Lung (tissue), 12 donors: Measurements from ENCODE around the gene TXLNA. TPM values are rescaled to one million over a fixed set of nuclear protein-coding genes. Genes with fewer than 3 reads are reported as not detected.
A peak's percentile ranks its signal among the peaks of the same experiment; 100 is the strongest.

Experiments used
- ATAC-seq: fragments of 200-7000 bp; cut with Tn5 transposase; one replicate; pipeline ENCODE4 v1.9.1; 2020; ENCODE audit warnings: moderate number of reproducible peaks; ENCODE audit not compliant: insufficient read depth, low FRiP score
- DNase-seq, 3 donors: peaks; one replicate each; pipeline ENCODE4 v3.0.0-alpha.2; 2013 to 2017
- H3K27ac ChIP-seq, 2 donors: one replicate each; pipeline ENCODE4 v1.5.1; 2013; ENCODE audit warnings: mild to moderate bottlenecking in 2 of 2, moderate library complexity in 2 of 2, control low read depth in 1 of 2, inconsistent platforms in 1 of 2, low read depth in 1 of 2, low read length in 1 of 2
- H3K27me3 ChIP-seq, 3 donors: one replicate each; pipeline ENCODE4 v1.5.1; 2013; ENCODE audit warnings: low read length in 2 of 3; ENCODE audit not compliant: control insufficient read depth in 3 of 3, insufficient read depth in 3 of 3
- H3K36me3 ChIP-seq, 4 donors: one replicate each; pipeline ENCODE4 v1.5.1; 2013; ENCODE audit warnings: low read length in 4 of 4, mild to moderate bottlenecking in 1 of 4, moderate library complexity in 1 of 4; ENCODE audit not compliant: control insufficient read depth in 4 of 4, insufficient read depth in 4 of 4
- H3K4me1 ChIP-seq, 5 donors: one replicate each; pipeline ENCODE4 v1.5.1; 2013; ENCODE audit warnings: low read length in 5 of 5, mild to moderate bottlenecking in 2 of 5, moderate library complexity in 1 of 5; ENCODE audit not compliant: control insufficient read depth in 5 of 5, insufficient read depth in 5 of 5
- H3K4me3 ChIP-seq: one replicate; pipeline ENCODE4 v1.5.1; 2013; ENCODE audit warnings: mild to moderate bottlenecking, control low read depth, moderate library complexity
- H3K9ac ChIP-seq, 2 donors: one replicate each; pipeline ENCODE4 v1.5.1; 2013; ENCODE audit warnings: low read length in 2 of 2, control low read depth in 1 of 2; ENCODE audit not compliant: insufficient read depth in 1 of 2
- H3K9me3 ChIP-seq, 4 donors: one replicate each; pipeline ENCODE4 v1.5.1; 2013; ENCODE audit warnings: low read length in 3 of 4, mild to moderate bottlenecking in 1 of 4, moderate library complexity in 1 of 4; ENCODE audit not compliant: control insufficient read depth in 4 of 4, insufficient read depth in 3 of 4
- WGBS, 2 donors: extraction: QIAGEN DNeasy Blood & Tissue Kit; methylation state at CpG; one replicate each; pipeline ENCODE4 v1.1.7; 2013; 5-methylcytosine and 5-hydroxymethylcytosine counted together
- polyA plus RNA-seq, 2 donors: library from polyadenylated mRNA; stranded (reverse); fragments of 200-250 nt; gene quantifications; one replicate each; pipeline ENCODE4 v1.2.1, GENCODE V29; 2013
- total RNA-seq, 2 donors: library from RNA; depleted of rRNA in 1 of 2; stranded (reverse); fragments of >200 nt in 1 of 2; gene quantifications; one replicate each; pipeline ENCODE4 v1.2.1, GENCODE V29; 2014 to 2021
- TF ChIP-seq, protein P1 (sequence below): IDR thresholded peaks from 2 replicates; pipeline ENCODE4 v1.5.1; 2012; ENCODE audit warnings: mild to moderate bottlenecking; ENCODE audit errors: control extremely low read depth, extremely low read depth
- donor health status: control.
- donor health status: control.
- donor health status: Bipolar disorder and iron deficiency.
- donor health status: healthy.
- donor health status: DM: yes; HTN: yes; CAD: no.

TXLNA gene
- total and polyA plus RNA-seq, 4 donors = 22.2 to 55.6 (median 30.9) TPM

DNA sequence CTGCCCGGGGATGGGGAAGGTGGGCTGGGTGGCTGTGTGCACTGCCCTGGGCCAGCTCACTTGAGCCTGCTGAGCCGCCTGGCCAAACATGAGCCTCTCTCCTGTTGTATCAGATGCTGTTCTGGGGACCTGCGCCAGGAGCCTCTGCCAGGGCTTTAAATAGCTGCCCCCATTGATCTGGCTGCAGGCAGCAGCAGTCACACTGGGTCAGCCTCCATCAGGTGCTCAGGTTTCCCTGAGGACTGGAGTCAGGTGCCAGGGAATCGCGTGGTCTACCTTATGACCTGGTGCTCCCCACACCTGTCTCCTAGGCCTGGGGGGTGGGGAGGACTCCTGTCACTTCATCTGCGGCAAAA, 20.2 kb downstream of the TXLNA start:
- DNase-seq (peak in 1 of 3 donors; percentile 25), ATAC-seq (no peak)
- Histone ChIP-seq H3K9ac (peak overlapping the region in 1 of 2 donors; percentile 78), H3K9me3 (no peaks in the 10 kb centered on the region), H3K27me3 (no peaks in the 10 kb centered on the region), H3K4me3 (no peak overlapping the region), H3K36me3 (peaks cover 7 to 21% (median 14%) of the 10 kb centered on the region in 4 donors), H3K4me1 (peaks cover 5 to 20% (median 8%) of the 10 kb centered on the region in 5 donors), H3K27ac (peak overlapping the region in 1 of 2 donors; percentile 86)
- WGBS, 2 donors = 59 to 60% methylated on average over 6 of the region's 6 CpGs
- TF ChIP-seq, protein P1, sequence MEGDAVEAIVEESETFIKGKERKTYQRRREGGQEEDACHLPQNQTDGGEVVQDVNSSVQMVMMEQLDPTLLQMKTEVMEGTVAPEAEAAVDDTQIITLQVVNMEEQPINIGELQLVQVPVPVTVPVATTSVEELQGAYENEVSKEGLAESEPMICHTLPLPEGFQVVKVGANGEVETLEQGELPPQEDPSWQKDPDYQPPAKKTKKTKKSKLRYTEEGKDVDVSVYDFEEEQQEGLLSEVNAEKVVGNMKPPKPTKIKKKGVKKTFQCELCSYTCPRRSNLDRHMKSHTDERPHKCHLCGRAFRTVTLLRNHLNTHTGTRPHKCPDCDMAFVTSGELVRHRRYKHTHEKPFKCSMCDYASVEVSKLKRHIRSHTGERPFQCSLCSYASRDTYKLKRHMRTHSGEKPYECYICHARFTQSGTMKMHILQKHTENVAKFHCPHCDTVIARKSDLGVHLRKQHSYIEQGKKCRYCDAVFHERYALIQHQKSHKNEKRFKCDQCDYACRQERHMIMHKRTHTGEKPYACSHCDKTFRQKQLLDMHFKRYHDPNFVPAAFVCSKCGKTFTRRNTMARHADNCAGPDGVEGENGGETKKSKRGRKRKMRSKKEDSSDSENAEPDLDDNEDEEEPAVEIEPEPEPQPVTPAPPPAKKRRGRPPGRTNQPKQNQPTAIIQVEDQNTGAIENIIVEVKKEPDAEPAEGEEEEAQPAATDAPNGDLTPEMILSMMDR = no peak

DNA sequence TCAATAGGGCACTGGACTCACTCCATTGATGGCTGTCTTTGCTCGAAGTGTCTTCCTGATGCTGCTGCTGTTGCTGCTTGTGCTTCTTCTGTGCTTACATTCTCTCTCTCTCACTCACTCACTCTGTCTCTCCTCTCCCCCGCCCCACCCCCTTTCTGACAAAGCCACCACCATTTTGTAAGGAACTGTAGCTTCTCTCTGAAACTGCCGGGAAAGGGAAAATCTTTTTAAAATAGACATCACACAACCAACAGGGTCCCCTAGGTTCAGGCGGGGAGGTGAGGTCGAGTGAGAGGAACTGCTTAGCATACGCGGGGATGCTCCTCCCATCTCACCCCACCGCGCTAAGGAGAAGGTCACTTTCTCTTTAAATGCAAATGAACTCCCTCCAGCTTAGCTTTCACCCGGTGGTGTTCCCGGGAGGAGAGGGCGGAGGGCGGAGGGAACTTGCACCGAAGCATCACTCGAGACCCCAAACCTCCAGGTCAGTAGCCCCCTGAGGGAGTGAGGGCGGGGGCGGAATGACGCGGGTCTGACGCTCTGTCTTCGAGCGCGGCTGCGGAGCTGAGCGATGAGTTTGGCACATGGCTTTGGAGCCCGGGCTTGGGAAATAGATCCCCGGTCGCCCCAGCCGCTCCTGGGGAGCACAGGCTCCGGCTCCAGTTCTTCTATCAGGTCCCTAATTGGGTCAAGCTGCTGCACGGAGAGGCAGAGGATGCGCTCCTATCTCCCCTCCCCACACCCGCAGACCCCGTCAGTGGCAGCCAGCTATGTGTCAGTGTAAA, 20.9 kb downstream of the TXLNA start, which contains the start of gene CCDC28B:
CCDC28B (plus strand) TSS at position 370 of the 785 bp plus-strand sequence. CDS start 1,341 bp downstream, outside the sequence.
- DNase-seq (peak; percentile 82 to 85 (median 83)), ATAC-seq (peak; percentile 23)
- peak within 1 kb of the TSS; percentile 55 to 86 for H3K27ac ChIP-seq
- peaks cover 5 to 20% (median 11%) of the 10 kb centered on the region in 5 donors for H3K4me1 ChIP-seq
- no peaks in the 10 kb centered on the region for H3K27me3 ChIP-seq
- peak within 1 kb of the TSS; percentile 20 to 86 for H3K9ac ChIP-seq
- TF ChIP-seq, protein P1 = no peak
- peaks cover under 1 to 14% (median 10%) of the 10 kb centered on the region in 4 donors for H3K36me3 ChIP-seq
- 0 to 1% methylated on average over 34 of the region's 34 CpGs for WGBS, 2 donors
- peak within 1 kb of the TSS; percentile 19 for H3K4me3 ChIP-seq
- no peaks in the 10 kb centered on the region for H3K9me3 ChIP-seq

DNA sequence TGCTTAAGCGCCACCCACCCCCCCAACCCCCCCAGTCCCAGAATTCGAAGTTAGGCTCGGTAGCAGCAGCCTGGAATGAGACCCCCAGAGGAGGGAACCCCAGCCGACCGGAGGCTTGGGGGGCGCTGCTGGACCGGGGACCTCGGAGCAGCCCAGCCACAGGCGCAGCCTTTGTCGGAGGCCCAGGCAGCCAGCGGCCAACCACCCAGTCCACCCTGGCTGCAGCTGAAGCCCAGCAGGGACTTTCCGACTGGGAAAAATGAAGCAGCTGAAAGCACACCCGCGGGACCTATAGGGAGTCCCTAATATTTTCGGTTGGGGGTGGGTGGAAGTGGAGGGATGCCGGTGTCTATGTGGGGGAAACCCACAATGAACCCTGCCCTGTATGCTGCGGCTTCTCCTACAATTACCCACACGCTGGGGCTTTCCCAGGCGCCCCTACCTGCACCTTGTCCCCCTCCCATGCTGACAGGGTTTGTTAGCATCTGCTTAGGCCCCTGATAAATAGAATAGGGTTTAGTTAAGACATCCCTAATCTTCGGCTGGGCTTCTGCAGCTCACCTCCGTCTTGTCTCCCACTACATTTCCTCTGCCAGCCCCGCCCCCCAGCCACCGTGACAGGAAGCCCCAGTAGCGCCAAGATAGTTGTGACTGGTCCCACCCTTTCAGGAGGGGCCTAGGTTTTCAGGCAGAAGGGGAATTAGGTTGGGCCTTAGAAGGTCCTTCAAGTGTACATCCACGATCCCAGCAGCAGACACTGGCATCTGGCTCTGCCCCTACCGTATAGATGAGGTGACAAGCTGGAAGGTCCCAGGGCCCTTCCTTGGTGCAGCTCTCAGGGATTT, 21.8 kb downstream of the TXLNA start:
- Histone ChIP-seq H3K9me3 (no peaks in the 10 kb centered on the region), H3K27ac (peak overlapping the region; percentile 55 to 86), H3K9ac (peak overlapping the region; percentile 20 to 86), H3K27me3 (no peaks in the 10 kb centered on the region), H3K4me1 (peaks cover 8 to 23% (median 12%) of the 10 kb centered on the region in 5 donors), H3K36me3 (peaks cover 0 to 11% (median 8%) of the 10 kb centered on the region in 4 donors), H3K4me3 (peak overlapping the region; percentile 19)
- DNase-seq (peak; percentile 77 to 84 (median 81)), ATAC-seq (no peak)
- TF ChIP-seq, protein P1 = no peak
- 2 to 3% methylated on average over 26 of the region's 26 CpGs for WGBS, 2 donors
